Measurements from ENCODE around the gene RELL1.

Gene RELL1

DNA sequence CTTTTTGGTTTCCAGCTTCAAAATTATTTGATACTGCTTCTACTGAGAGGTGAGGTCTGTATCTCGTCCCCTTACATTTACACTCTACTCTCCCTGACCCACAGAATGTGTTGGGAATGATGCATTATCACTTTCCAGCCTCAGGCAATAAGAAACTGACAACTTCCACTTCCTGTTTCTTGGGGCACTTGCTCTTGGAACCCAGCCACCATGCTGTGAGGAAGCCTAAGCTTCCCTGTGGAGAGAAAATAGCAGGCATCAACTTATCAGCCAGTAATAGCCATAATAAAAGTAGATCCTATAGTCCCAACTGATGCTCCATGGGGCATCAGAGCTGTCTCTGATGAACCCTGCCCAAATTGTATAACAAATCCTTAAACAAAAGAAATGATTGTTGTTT is 32.6 kb downstream of the RELL1 start:
- Mint-ChIP-seq H3K9me3 (peaks cover 4% of the 10 kb centered on the region), H3K36me3 (ENCODE audit: low read depth) (peaks cover 34% of the 10 kb centered on the region), H3K4me3 (no peak overlapping the region), H3K27ac (no peak overlapping the region), H3K4me1 (peaks cover 54% of the 10 kb centered on the region), H3K27me3 (ENCODE audit: low read depth) (no peaks in the 10 kb centered on the region)
- TF ChIP-seq, protein P1, sequence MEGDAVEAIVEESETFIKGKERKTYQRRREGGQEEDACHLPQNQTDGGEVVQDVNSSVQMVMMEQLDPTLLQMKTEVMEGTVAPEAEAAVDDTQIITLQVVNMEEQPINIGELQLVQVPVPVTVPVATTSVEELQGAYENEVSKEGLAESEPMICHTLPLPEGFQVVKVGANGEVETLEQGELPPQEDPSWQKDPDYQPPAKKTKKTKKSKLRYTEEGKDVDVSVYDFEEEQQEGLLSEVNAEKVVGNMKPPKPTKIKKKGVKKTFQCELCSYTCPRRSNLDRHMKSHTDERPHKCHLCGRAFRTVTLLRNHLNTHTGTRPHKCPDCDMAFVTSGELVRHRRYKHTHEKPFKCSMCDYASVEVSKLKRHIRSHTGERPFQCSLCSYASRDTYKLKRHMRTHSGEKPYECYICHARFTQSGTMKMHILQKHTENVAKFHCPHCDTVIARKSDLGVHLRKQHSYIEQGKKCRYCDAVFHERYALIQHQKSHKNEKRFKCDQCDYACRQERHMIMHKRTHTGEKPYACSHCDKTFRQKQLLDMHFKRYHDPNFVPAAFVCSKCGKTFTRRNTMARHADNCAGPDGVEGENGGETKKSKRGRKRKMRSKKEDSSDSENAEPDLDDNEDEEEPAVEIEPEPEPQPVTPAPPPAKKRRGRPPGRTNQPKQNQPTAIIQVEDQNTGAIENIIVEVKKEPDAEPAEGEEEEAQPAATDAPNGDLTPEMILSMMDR (IDR thresholded peaks at IDR 0.05; ENCODE audit: unreplicated experiment in 3 of 3): no peak

DNA sequence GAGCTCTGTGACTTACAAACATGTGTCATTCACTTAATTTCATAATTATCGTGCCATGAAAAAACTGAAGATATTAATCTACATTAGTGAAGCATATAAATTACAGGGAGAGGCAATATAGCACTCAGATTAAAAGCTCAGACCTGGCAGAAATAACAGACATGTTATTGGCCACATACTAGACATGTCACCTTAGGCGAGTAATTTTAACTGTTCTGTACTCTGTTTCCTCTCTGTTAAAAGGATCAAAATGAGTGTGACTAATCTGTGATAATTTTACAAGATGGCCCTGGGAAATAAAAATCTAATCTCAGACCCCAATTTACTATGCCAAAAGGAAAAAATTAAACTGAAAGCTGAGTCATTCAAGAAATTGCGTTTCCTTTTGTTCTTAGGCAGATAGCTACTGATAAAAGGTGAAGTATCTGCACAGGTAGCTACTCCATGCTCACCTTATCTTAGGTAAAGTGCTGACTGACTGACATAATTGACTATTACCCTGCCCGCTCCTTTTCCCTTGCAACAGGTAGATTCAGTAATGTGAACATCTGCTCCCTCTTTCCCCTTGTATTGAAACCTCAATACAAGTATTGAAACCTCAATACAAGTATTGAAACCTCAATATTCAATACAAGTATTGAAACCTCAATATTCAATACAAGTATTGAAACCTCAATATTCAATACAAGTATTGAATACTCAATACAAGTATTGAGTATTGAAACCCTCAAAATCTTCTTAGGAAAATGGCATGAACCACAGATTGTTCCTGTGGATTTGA is 33.2 kb downstream of the RELL1 start:
- Mint-ChIP-seq H3K4me3 (no peak overlapping the region), H3K27me3 (ENCODE audit: low read depth) (no peaks in the 10 kb centered on the region), H3K9me3 (peaks cover 4% of the 10 kb centered on the region), H3K36me3 (ENCODE audit: low read depth) (peaks cover 34% of the 10 kb centered on the region), H3K27ac (no peak overlapping the region), H3K4me1 (peaks cover 56% of the 10 kb centered on the region)
- TF ChIP-seq, protein P1 (IDR thresholded peaks at IDR 0.05; ENCODE audit: unreplicated experiment in 3 of 3): no peak

DNA sequence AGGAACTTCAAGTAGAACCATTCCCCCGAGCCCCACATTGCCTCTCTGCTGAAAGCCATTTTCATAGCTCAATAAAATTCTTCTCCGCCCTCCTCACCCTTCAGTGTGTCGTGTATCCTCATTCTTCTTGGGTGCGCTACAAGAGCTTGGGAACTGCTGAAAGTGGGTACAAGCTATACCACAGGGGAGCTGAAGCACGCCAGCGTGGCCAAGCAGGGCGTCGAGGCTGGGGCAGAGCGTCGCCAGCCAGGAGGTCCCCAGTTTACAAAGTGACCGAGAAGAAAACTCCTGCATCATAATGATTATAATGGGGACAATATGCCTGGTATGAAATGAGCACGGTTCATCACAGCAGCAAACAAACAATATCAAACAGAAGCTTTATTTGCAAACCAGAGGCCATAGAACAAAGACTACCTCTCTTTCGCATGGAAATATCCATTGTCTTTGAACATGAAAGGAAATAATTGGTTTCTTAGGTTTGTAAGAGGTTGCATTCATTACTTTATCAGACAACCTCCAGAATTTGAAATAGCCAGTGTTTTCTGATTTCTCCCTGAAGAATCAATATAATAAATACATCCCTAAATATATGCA is 34.3 kb downstream of the RELL1 start:
- H3K9me3 Mint-ChIP-seq: peaks cover 2% of the 10 kb centered on the region
- no peak overlapping the region for H3K4me3 Mint-ChIP-seq
- TF ChIP-seq, protein P1 (IDR thresholded peaks at IDR 0.05; ENCODE audit: unreplicated experiment in 3 of 3): no peak
- H3K4me1 Mint-ChIP-seq: peaks cover 56% of the 10 kb centered on the region
- no peak overlapping the region for H3K27ac Mint-ChIP-seq
- H3K27me3 Mint-ChIP-seq (ENCODE audit: low read depth): no peaks in the 10 kb centered on the region
- peaks cover 32% of the 10 kb centered on the region for H3K36me3 Mint-ChIP-seq (ENCODE audit: low read depth)

DNA sequence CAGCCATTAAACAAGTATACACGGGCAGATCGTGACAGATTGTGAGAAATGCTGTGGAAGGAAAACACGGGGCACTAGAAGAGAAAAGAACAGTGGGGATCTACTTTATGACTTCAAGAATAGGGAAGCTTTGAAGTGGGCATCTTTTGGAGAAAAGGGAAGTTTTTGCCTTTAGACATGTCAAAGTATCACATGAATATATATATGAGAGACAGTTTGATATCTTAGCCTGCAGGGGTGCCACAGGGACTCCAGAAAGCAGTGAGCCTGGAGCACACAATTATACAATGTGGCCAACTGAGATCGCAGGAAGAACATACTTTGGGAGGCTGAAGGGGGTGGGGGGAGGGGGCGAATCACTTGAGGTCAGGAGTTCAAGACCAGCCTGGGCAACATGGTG is 35.7 kb downstream of the RELL1 start:
- Mint-ChIP-seq H3K4me3 (no peak overlapping the region), H3K36me3 (ENCODE audit: low read depth) (peaks cover 30% of the 10 kb centered on the region), H3K27ac (no peak overlapping the region), H3K9me3 (peaks cover 2% of the 10 kb centered on the region), H3K27me3 (ENCODE audit: low read depth) (no peaks in the 10 kb centered on the region), H3K4me1 (peaks cover 61% of the 10 kb centered on the region)
- TF ChIP-seq, protein P1 (IDR thresholded peaks at IDR 0.05; ENCODE audit: unreplicated experiment in 3 of 3): no peak

DNA sequence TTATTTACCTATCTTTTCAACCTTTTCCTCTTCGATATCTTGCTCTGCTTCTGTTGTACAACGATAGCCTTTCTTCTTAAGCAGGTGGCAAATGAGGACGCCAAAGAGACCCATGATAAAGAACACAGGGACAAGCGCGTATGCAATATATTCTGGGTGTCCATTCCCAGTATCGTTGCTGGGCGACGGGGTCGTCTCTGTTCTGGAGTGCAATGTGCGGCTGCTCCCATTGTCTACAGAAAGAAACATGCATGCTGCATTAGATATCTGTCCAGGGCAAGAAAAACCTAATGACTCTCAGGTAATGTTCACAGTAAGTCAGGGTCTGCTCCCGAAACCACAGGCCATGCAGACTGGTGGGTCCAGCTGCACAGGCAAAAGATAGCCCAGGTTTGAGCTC is 36.9 kb downstream of the RELL1 start:
- H3K36me3 Mint-ChIP-seq (ENCODE audit: low read depth): peaks cover 25% of the 10 kb centered on the region
- H3K4me1 Mint-ChIP-seq: peaks cover 61% of the 10 kb centered on the region
- no peak overlapping the region for H3K27ac Mint-ChIP-seq
- H3K4me3 Mint-ChIP-seq: no peak overlapping the region
- no peaks in the 10 kb centered on the region for H3K27me3 Mint-ChIP-seq (ENCODE audit: low read depth)
- TF ChIP-seq, protein P1 (IDR thresholded peaks at IDR 0.05; ENCODE audit: unreplicated experiment in 3 of 3): no peak
- H3K9me3 Mint-ChIP-seq: no peaks in the 10 kb centered on the region

All from nephron (organoid).